ENCODE results near the gene PDE1A. TPM values are rescaled to one million over a fixed set of nuclear protein-coding genes. Genes with fewer than 3 reads are reported as not detected.

The PDE1A gene
- total and polyA plus RNA-seq, 7 donors: 0.92 to 4.2 (median 1.8) TPM

DNA sequence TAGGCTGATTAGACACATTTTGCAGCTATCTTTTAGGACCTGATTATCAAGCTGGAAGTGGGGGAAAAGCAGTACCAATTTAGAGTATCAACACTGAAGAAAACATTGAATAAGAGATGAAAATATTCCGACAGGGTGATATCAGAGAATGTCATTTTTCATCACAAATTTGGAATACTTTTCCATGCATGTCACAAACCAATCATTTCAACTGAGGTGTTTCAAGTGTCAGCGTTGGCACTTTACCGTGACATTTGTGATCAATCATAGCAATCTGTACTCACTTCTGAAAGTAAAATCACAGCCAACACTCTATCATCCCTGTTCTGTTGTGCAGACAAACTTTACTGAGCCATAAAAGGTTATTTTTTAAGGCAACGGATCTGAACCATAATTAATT, 75.4 kb downstream of the PDE1A start:
- 74 to 75% (median 75%) methylated on average over 4 of the region's 4 CpGs for whole genome bisulfite sequencing, 3 donors
- no peak overlapping the region for H3K27ac ChIP-seq
- no peak overlapping the region for H3K4me3 ChIP-seq
- H3K9me3 ChIP-seq: no peaks in the 10 kb centered on the region
- no peaks in the 10 kb centered on the region for H3K36me3 ChIP-seq (ENCODE audit: insufficient read depth in 1 of 2, low read depth in 1 of 2)
- intact Hi-C loops (cut with DNase I): no loop called here
- ATAC-seq: no peak
- H3K4me1 ChIP-seq: no peaks in the 10 kb centered on the region
- H3K27me3 ChIP-seq (ENCODE audit: insufficient read depth in 3 of 3, low read length in 2 of 3): no peaks in the 10 kb centered on the region
- DNase-seq: no peak
- TF ChIP-seq CTCF (IDR thresholded peaks at IDR 0.05): no peak

DNA sequence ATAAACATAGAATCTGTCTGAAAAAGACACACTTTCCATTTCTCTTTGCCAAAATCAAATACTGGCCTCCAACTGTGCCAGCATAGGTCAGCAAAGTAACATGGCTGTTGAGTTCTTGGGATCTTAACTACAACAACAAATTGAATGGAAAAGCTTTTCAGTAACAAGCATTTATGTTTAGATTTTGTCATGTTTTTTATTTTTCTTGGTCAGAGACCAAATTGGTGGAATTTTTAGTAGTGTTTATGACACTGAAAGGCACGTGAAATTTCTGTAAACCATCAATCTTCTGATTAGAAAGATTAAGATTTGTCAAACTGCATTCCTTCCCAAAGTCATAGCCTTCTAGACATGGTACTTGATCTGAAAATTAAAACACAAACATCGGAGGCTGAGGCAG, 77.6 kb downstream of the PDE1A start:
- TF ChIP-seq CTCF (IDR thresholded peaks at IDR 0.05): no peak
- 47 to 66% (median 66%) methylated on average over 2 of the region's 2 CpGs for WGBS, 3 donors
- ATAC-seq (no peak), DNase-seq (no peak)
- intact Hi-C loops (cut with DNase I): no loop called here
- Histone ChIP-seq H3K9me3 (no peaks in the 10 kb centered on the region), H3K4me1 (no peaks in the 10 kb centered on the region), H3K36me3 (ENCODE audit: insufficient read depth in 1 of 2, low read depth in 1 of 2) (no peaks in the 10 kb centered on the region), H3K27me3 (ENCODE audit: insufficient read depth in 3 of 3, low read length in 2 of 3) (no peaks in the 10 kb centered on the region), H3K27ac (no peak overlapping the region), H3K4me3 (no peak overlapping the region)

DNA sequence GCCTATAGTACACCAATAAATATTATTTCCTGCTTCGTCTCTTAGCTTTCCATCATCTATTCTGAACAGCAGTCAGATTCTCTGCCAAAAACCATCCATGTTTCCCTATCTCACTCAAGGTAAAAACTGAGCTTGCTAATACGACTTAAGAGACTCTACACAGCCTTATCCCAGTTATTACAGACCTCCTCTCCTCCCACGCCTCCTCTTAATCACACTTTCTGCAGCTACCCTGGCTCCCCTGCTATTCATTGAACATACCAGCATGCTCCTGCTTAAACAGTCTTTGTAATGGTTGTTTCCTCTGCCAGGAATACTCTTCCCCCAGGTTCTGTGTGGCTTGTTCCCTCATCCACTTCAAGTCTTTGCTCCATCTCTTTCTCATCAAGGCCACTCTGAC, 81.5 kb downstream of the PDE1A start:
- H3K4me1 ChIP-seq: no peaks in the 10 kb centered on the region
- H3K36me3 ChIP-seq (ENCODE audit: insufficient read depth in 1 of 2, low read depth in 1 of 2): no peaks in the 10 kb centered on the region
- no peak for TF ChIP-seq CTCF (IDR thresholded peaks at IDR 0.05)
- no peak for DNase-seq
- H3K4me3 ChIP-seq: no peak overlapping the region
- no peaks in the 10 kb centered on the region for H3K9me3 ChIP-seq
- no peak overlapping the region for H3K27ac ChIP-seq
- 84 to 93% (median 88%) methylated on average over 3 of the region's 3 CpGs for WGBS, 3 donors
- no peaks in the 10 kb centered on the region for H3K27me3 ChIP-seq (ENCODE audit: insufficient read depth in 3 of 3, low read length in 2 of 3)
- intact Hi-C loops (cut with DNase I): no loop called here
- ATAC-seq: no peak

DNA sequence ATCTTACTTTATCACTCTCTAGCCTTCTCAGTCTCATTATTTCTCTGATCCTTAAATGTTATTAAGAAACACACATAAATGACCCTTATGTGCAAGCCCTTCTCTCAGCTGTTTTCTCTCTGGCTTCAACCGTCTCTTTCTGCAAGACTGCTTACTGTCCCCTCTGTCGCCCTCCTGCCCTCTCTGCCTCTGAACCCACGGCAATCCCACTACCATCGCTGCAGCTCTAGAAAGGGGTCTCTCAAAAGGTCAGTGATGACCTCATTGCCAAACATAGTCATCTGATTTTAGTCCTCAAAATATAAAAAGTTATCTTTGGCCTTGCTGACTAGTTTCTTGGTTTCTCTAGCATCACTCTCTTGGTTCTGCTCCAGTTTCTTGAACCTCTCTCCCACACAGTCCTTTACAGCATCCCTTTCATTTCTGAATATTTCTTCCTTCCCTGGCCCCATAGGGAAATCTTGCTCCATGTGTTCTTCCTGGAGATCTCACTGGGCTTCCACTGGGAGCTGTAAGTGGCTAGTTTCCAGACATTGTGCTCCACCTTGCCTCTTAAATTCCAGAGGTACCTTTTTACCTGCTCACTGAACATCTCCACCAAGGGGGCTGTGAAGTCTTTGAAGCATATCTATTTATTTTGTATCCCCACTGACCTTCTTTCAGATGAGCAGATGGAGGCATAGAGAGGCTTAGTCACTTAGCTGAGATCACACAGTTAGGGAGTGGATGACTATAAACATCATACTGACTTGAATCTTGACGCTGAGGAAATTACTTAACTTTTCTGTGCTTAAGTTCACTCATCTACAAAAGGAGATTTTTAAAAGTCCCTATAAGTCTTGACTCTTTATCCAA, 96.2 kb downstream of the PDE1A start:
- intact Hi-C loops (cut with DNase I): no loop called here
- Histone ChIP-seq H3K4me3 (no peak overlapping the region), H3K27ac (no peak overlapping the region), H3K4me1 (no peaks in the 10 kb centered on the region), H3K36me3 (ENCODE audit: insufficient read depth in 1 of 2, low read depth in 1 of 2) (no peaks in the 10 kb centered on the region), H3K9me3 (peaks cover 3% of the 10 kb centered on the region), H3K27me3 (ENCODE audit: insufficient read depth in 3 of 3, low read length in 2 of 3) (no peaks in the 10 kb centered on the region)
- 73 to 79% (median 78%) methylated on average over 5 of the region's 5 CpGs for WGBS, 3 donors
- ATAC-seq (no peak), DNase-seq (no peak)
- no peak for TF ChIP-seq CTCF (IDR thresholded peaks at IDR 0.05)

DNA sequence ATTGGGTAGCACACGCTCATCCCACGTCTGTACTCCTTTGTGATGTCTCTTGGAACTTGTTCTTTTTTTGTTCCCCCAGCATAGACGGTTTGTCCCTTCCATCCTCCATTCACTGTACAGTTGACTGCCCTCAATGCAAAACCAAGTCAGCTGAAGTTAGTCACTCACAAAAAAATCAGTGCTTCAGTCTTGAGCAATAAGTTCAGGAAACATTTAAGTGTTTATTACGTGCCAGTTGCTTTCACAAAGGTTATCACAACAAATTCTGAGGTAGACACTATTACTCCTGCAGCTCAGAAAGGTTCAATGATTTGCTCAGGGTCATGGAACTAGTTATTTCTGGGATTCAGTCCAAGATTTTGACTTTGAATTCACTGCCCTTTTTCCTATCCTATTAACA, 102.2 kb downstream of the PDE1A start:
- 74 to 77% (median 76%) methylated on average over 4 of the region's 4 CpGs for WGBS, 3 donors
- no peaks in the 10 kb centered on the region for H3K27me3 ChIP-seq (ENCODE audit: insufficient read depth in 3 of 3, low read length in 2 of 3)
- H3K9me3 ChIP-seq: no peaks in the 10 kb centered on the region
- no peaks in the 10 kb centered on the region for H3K36me3 ChIP-seq (ENCODE audit: insufficient read depth in 1 of 2, low read depth in 1 of 2)
- intact Hi-C loops (cut with DNase I): no loop called here
- TF ChIP-seq CTCF (IDR thresholded peaks at IDR 0.05): no peak
- DNase-seq: no peak
- no peak overlapping the region for H3K4me3 ChIP-seq
- H3K4me1 ChIP-seq: no peaks in the 10 kb centered on the region
- ATAC-seq: no peak
- H3K27ac ChIP-seq: no peak overlapping the region
